GM21576 (cell line): ENCODE measurements around the gene SMAD4.
"Not testable (repeated sequence)": the region's sequence is repeated elsewhere in the genome, so short reads cannot be mapped to it uniquely, and the experiment has no call there.

ENCODE experiments used
- ATAC-seq: cut with Tn5 transposase; IDR thresholded peaks from one replicate; pipeline ENCODE4 v1.9.1; 2021; ENCODE audit warnings: mild to moderate bottlenecking, moderate library complexity; ENCODE audit not compliant: unreplicated experiment

Gene SMAD4

GRCh38 chr18:51069885-51070284, 39.9 kb downstream of the SMAD4 start:
- no peak for ATAC-seq

- ATAC-seq: no peak
These were observed 40.5 kb downstream of the SMAD4 start for GRCh38 chr18:51070545-51070944.

GRCh38 chr18:51072586-51073313, 42.7 kb downstream of the SMAD4 start:
- no peak for ATAC-seq

GRCh38 chr18:51074605-51075004, 44.6 kb downstream of the SMAD4 start:
- peak; percentile 79 for ATAC-seq

DNA sequence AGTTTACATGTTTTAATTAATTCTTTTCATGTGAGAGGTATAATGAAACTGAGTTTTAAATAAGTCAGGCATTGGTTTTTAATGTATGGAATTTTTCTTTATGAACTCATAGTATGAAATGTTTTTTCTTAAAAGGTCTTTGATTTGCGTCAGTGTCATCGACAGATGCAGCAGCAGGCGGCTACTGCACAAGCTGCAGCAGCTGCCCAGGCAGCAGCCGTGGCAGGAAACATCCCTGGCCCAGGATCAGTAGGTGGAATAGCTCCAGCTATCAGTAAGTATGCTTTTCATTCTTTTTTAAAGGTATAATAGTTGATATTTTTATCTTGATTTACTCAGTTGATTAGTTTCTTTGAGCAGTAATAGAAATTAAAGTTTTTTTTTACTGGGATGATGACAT, 46.5 kb downstream of the SMAD4 start:
- no peak for ATAC-seq

GRCh38 chr18:51077217-51077616, 47.2 kb downstream of the SMAD4 start:
- ATAC-seq: no peak

DNA sequence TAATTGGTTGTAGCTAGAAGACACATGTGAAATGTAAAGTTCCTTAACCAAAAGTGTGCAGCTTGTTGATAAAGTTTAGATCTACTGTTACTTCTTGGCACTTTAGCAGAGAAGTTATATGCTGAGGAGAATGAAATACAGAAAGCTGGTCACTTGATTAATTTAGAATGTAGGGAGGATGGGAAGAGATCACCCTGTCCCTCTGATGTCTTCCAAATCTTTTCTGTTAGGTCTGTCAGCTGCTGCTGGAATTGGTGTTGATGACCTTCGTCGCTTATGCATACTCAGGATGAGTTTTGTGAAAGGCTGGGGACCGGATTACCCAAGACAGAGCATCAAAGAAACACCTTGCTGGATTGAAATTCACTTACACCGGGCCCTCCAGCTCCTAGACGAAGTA, 48.0 kb downstream of the SMAD4 start:
- no peak for ATAC-seq

GRCh38 chr18:51082571-51083267, 52.7 kb downstream of the SMAD4 start:
- ATAC-seq: peak; percentile 73

GRCh38 chr18:51083398-51083797, 53.4 kb downstream of the SMAD4 start:
- no peak for ATAC-seq

DNA sequence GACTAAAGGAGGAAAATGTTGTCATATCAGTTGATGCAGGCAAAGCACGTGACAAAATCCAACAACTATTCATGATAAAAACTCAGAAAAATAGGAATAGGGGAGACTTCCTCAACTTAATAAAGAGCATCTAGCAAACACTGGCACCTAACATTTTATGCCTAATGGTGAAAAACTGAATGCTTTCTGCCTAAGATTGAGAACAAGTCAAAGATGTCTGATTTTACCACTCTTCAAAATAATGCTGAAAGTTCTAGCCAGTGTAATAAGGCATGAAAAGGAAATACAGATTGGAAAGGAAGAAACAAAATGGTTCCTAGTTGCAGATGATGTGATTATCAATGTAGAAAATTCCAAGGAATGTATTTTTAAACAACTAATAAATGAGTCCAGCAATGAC, 58.4 kb downstream of the SMAD4 start:
- ATAC-seq: no peak

GRCh38 chr18:51089691-51090090, 59.7 kb downstream of the SMAD4 start:
- no peak for ATAC-seq

GRCh38 chr18:51091270-51091669, 61.3 kb downstream of the SMAD4 start:
- ATAC-seq: no peak

DNA sequence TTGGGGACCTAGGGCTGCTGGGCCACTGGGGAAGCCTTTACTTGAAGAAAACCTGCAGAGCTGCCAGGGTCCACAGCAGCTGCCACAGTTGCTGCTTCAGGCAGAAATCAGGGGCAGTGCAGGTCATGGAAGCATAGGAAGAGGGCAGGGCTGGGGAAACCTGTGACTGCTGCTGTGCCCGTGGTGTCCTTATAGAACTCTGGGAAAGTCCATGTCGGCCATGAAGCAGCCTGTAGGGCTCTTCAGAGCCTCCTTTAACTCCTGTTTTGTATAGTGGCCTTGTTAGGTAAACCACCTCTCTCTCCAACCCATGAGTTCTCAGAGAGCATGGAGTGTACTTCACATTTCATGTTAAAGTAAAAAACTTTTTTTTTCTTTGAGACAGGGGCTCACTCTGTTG, 62.1 kb downstream of the SMAD4 start:
- no peak for ATAC-seq

GRCh38 chr18:51092967-51093366, 63.0 kb downstream of the SMAD4 start:
- not testable (repeated sequence) for ATAC-seq

DNA sequence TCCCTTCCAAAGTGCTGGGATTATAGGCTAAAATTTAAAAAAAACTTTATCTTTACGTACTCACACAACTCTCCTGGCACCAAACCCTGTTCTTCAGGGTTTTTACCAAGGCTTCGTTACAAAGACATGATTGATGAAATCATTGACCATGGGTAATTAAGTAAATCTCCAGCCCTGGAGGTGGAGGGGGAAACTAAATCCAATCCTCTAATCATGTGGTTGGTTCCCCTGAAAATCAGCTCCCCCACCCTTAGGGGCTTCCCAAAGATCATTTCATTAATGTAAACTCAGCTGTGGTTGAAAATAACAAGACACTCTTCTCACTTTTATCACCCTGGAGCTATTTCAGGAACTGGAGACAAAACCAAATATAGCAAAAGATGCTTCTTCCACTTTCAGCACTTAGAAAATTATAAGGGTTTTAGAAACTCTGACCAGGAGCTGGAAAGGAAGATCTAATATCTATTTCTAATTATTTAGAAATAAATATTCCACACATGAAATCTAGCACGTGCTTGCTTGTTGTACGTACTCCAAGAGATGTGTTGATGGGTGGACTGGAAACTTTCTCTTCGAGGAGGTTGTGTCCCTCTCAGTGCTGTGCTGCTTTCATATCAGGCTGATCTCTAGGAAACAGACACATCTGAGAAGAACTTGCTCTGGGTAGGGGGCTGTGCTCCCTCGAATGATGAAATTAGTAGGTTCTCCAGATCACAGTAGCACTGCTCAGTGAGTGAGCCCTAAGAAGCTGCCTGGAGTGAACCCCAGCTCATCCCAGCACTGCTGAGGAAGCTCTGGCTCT, 67.2 kb downstream of the SMAD4 start:
- ATAC-seq: no peak

DNA sequence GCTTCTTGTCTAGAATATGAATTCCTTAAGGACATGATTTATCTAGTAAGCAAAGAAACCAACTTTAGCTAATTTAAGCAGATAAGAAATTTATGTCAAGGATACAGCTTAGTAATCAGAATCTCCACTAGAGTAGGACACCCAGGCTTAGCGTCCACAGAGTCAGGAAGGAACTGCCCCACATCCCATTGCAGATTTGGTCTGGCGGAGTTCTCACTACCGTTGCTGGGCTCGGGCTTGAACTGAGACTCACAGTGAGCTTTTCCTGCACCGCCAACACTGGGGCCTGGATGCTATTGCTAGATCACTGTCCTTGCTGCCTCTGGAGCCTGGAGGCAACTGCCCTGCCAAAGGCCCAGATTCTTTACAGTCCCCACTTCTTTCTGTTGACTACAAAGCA, 68.1 kb downstream of the SMAD4 start:
- ATAC-seq: no peak

GRCh38 chr18:51098513-51098912, 68.5 kb downstream of the SMAD4 start:
- ATAC-seq: no peak

DNA sequence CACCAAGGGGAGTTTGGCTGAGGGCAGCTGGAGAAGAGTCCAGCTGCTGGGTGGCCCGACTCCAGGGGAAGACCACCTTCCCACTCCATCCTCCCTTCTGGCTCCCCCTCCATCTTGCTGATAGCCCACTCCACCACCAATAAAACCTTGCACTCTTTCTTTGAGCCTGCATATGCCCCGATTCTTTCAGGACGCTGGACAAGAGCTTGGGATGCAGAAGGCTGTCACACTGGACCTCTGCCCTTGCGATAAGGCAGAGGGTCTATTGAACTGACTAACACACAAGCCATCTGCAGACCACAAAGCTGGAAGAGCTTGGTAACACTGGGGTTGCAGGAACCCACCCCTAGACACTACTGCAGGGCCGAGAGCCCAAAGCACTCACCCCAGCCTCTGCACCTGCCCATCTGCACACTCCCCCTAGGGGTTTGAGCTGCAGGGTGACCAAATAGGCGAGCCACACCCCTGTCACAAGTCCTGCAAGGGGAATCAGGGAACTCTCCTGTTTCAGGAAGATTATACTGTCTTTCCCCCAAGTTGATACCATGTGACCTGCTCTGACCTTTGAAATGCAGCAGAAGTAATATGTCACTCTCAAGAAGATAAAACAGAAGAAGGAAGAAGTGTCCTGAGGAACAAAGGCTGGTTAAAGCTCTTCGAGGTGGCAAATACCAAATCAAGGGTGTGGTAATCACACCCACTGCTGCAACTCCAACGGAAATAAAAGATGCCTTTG, 70.5 kb downstream of the SMAD4 start:
- ATAC-seq: no peak

- ATAC-seq: no peak
These were observed 77.1 kb downstream of the SMAD4 start for GRCh38 chr18:51107082-51107481.

- no peak for ATAC-seq
These were observed 77.7 kb downstream of the SMAD4 start for GRCh38 chr18:51107598-51108305.
